Measurements from ENCODE around the gene PITPNM3.

Gene PITPNM3

GRCh38 chr17:6551356-6551755, 5.0 kb downstream of the PITPNM3 start:
- DNase-seq, result no peak

GRCh38 chr17:6549384-6550036, 6.8 kb downstream of the PITPNM3 start:
- DNase-seq, result no peak

- no peak for DNase-seq
Measured at GRCh38 chr17:6548578-6549330, 7.6 kb downstream of the PITPNM3 start.

- no peak for DNase-seq
Measured at GRCh38 chr17:6548034-6548433, 8.3 kb downstream of the PITPNM3 start.

GRCh38 chr17:6547336-6547735, 9.0 kb downstream of the PITPNM3 start:
- DNase-seq, result no peak

GRCh38 chr17:6546069-6546718, 10.2 kb downstream of the PITPNM3 start:
- no peak for DNase-seq

- DNase-seq, result no peak
Measured at GRCh38 chr17:6545291-6545690, 11.1 kb downstream of the PITPNM3 start.

- DNase-seq, result no peak
Measured at GRCh38 chr17:6544011-6544370, 12.4 kb downstream of the PITPNM3 start.

GRCh38 chr17:6543079-6544010, 13.0 kb downstream of the PITPNM3 start:
- DNase-seq, result no peak

GRCh38 chr17:6542577-6542976, 13.8 kb downstream of the PITPNM3 start:
- no peak for DNase-seq

GRCh38 chr17:6541886-6542285, 14.5 kb downstream of the PITPNM3 start:
- no peak for DNase-seq

- no peak for DNase-seq
Measured at GRCh38 chr17:6539871-6540270, 16.5 kb downstream of the PITPNM3 start.

- no peak for DNase-seq
Measured at GRCh38 chr17:6536566-6537065, 19.7 kb downstream of the PITPNM3 start.

GRCh38 chr17:6536053-6536452, 20.3 kb downstream of the PITPNM3 start:
- DNase-seq, result no peak

GRCh38 chr17:6534846-6535514, 21.4 kb downstream of the PITPNM3 start:
- no peak for DNase-seq

- no peak for DNase-seq
Measured at GRCh38 chr17:6532441-6532885, 23.9 kb downstream of the PITPNM3 start.

GRCh38 chr17:6531575-6531974, 24.8 kb downstream of the PITPNM3 start:
- DNase-seq, result no peak

- no peak for DNase-seq
Measured at GRCh38 chr17:6530324-6530920, 25.9 kb downstream of the PITPNM3 start.

- no peak for DNase-seq
Measured at GRCh38 chr17:6528557-6528956, 27.8 kb downstream of the PITPNM3 start.

- no peak for DNase-seq
Measured at GRCh38 chr17:6526362-6527152, 29.8 kb downstream of the PITPNM3 start.

GRCh38 chr17:6525731-6526130, 30.6 kb downstream of the PITPNM3 start:
- no peak for DNase-seq

All from activated naive CD4-positive, alpha-beta T cell treated with anti-CD3 and anti-CD28 coated beads, Interleukin-2, amount 50 U/mL, for 16 hours (primary cell).